H1 (cell line): ENCODE measurements around the gene GNAL.

Experiments used
- BRCA1 ChIP-seq: IDR thresholded peaks from 2 replicates; pipeline ENCODE4 v1.6.1; 2012; ENCODE audit warnings: low read depth, low read length, improper control_type of control experiment
- CEBPB ChIP-seq: IDR thresholded peaks from 2 replicates; pipeline ENCODE4 v1.6.1; 2012; ENCODE audit warnings: low read depth, low read length
- EZH2 ChIP-seq: fragments of 200-600 bp; sonication (generic); IDR thresholded peaks from 2 replicates; pipeline ENCODE4 v1.7.1; 2012; ENCODE audit warnings: low read depth, mild to moderate bottlenecking, moderate library complexity, low read length, inconsistent platforms; ENCODE audit not compliant: severe bottlenecking
- JUND ChIP-seq: IDR thresholded peaks from 2 replicates; pipeline ENCODE4 v1.6.1; 2011; ENCODE audit warnings: mild to moderate bottlenecking, improper control_type of control experiment, low read length
- POLR2AphosphoS5 ChIP-seq: IDR thresholded peaks from 2 replicates; pipeline ENCODE4 v1.6.1; 2011; ENCODE audit warnings: low read depth, low read length
- TAF7 ChIP-seq: optimal IDR thresholded peaks from 2 replicates; pipeline ENCODE3; 2011; ENCODE audit warnings: low read depth, mild to moderate bottlenecking, inconsistent platforms, low read length, moderate library complexity, borderline replicate concordance
- TCF12 ChIP-seq: IDR thresholded peaks from 2 replicates; pipeline ENCODE4 v1.6.1; 2011; ENCODE audit warnings: low read depth, mild to moderate bottlenecking, low read length
- USF2 ChIP-seq: IDR thresholded peaks from 2 replicates; pipeline ENCODE4 v1.6.1; 2011; ENCODE audit warnings: low read length, improper control_type of control experiment
- TF ChIP-seq, protein P1 (sequence below), 3 experiments: IDR thresholded peaks; 1 replicate in 2 of 3; 2 replicates in 1 of 3; pipeline versions ENCODE4 v1.5.1 to v1.6.1; 2011; ENCODE audit warnings: low read length in 3 of 3, mild to moderate bottlenecking in 3 of 3, inconsistent platforms in 2 of 3, low read depth in 1 of 3, moderate library complexity in 1 of 3; ENCODE audit not compliant: insufficient read depth in 1 of 3; ENCODE audit errors: control extremely low read depth in 1 of 3

GRCh38 chr18:11862468-11863137, 173.5 kb downstream of the GNAL start:
- TF ChIP-seq, protein P1, sequence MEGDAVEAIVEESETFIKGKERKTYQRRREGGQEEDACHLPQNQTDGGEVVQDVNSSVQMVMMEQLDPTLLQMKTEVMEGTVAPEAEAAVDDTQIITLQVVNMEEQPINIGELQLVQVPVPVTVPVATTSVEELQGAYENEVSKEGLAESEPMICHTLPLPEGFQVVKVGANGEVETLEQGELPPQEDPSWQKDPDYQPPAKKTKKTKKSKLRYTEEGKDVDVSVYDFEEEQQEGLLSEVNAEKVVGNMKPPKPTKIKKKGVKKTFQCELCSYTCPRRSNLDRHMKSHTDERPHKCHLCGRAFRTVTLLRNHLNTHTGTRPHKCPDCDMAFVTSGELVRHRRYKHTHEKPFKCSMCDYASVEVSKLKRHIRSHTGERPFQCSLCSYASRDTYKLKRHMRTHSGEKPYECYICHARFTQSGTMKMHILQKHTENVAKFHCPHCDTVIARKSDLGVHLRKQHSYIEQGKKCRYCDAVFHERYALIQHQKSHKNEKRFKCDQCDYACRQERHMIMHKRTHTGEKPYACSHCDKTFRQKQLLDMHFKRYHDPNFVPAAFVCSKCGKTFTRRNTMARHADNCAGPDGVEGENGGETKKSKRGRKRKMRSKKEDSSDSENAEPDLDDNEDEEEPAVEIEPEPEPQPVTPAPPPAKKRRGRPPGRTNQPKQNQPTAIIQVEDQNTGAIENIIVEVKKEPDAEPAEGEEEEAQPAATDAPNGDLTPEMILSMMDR (IDR thresholded peaks at IDR 0.05; ENCODE audit: control extremely low read depth in 1 of 3, insufficient read depth in 1 of 3, low read depth in 1 of 3, low read length in 3 of 3), result no peak
- TF ChIP-seq POLR2AphosphoS5, result no peak
- no peak for TF ChIP-seq USF2
- no peak for TF ChIP-seq TCF12
- no peak for TF ChIP-seq BRCA1
- TF ChIP-seq EZH2, result no peak
- no peak for TF ChIP-seq JUND
- TF ChIP-seq CEBPB, result no peak
- TF ChIP-seq TAF7, result no peak
